ENCODE data around the gene FARSA. TPM values are rescaled to one million over a fixed set of nuclear protein-coding genes. Genes with fewer than 3 reads are reported as not detected.
"Not testable (repeated sequence)": the region's sequence is repeated elsewhere in the genome, so short reads cannot be mapped to it uniquely, and the experiment has no call there.

The FARSA gene
- total RNA-seq, 2 experiments from 2014 or later: 109 to 110 TPM

GRCh38 chr19:12912571-12912970, 20.9 kb downstream of the FARSA start:
- H3K27me3 Mint-ChIP-seq: no peaks in the 10 kb centered on the region
- H3K4me3 Mint-ChIP-seq: no peak overlapping the region
- intact Hi-C loops (cut with micrococcal nuclease): no loop called here

GRCh38 chr19:12907166-12907565, 26.3 kb downstream of the FARSA start:
- H3K27me3 Mint-ChIP-seq: no peaks in the 10 kb centered on the region
- POLR2A ChIA-PET: no interaction called here

More at GRCh38 chr19:12912571-12912970, 20.9 kb downstream of the FARSA start:
- ChIA-PET CTCF (interaction anchor here (0.7 to 2.6 kb wide), 3 partner anchors 21 to 1660 kb away, joined by 3 to 12 read pairs (median 5); partner anchors contain the start of gene GCDH), POLR2A (interaction anchor here (0.6 kb wide), 2 partner anchors 243 to 1353 kb away, joined by 3 read pairs; no protein-coding TSS in a partner anchor)
- Mint-ChIP-seq H3K4me1 (ENCODE audit: low read depth) (peaks cover 11% of the 10 kb centered on the region), H3K27ac (no peak overlapping the region), H3K36me3 (no peaks in the 10 kb centered on the region), H3K9me3 (no peaks in the 10 kb centered on the region)
- DNase-seq: no peak

GRCh38 chr19:12899891-12900518, 33.5 kb downstream of the FARSA start:
- peaks cover 4% of the 10 kb centered on the region for H3K36me3 Mint-ChIP-seq
- peak overlapping the region; percentile 35 for H3K27ac Mint-ChIP-seq
- DNase-seq: peak; percentile 41
- intact Hi-C loops (cut with micrococcal nuclease): no loop called here
- no peaks in the 10 kb centered on the region for H3K9me3 Mint-ChIP-seq
- ChIA-PET CTCF (interaction anchor here (1.5 kb wide), 1 partner anchor 143 kb away, joined by 4 read pairs; no protein-coding TSS in a partner anchor), POLR2A (interaction anchor here (1.4 kb wide), 1 partner anchor 19 kb away, joined by 3 read pairs; the partner anchor contains the start of gene SYCE2)
- H3K4me1 Mint-ChIP-seq (ENCODE audit: low read depth): peaks cover 4% of the 10 kb centered on the region
- H3K27me3 Mint-ChIP-seq: no peaks in the 10 kb centered on the region
- H3K4me3 Mint-ChIP-seq: no peak overlapping the region

More at GRCh38 chr19:12907166-12907565, 26.3 kb downstream of the FARSA start:
- H3K4me3 Mint-ChIP-seq: no peak overlapping the region
- CTCF ChIA-PET: interaction anchor here (1.3 kb wide), 1 partner anchor 58 kb away, joined by 4 read pairs; no protein-coding TSS in a partner anchor
- no peaks in the 10 kb centered on the region for H3K36me3 Mint-ChIP-seq
- H3K9me3 Mint-ChIP-seq: no peaks in the 10 kb centered on the region
- no peak overlapping the region for H3K27ac Mint-ChIP-seq
- H3K4me1 Mint-ChIP-seq (ENCODE audit: low read depth): no peaks in the 10 kb centered on the region
- intact Hi-C loops (cut with micrococcal nuclease): no loop called here
- no peak for DNase-seq

- DNase-seq: no peak
- Mint-ChIP-seq H3K4me1 (ENCODE audit: low read depth) (peaks cover 13% of the 10 kb centered on the region), H3K27me3 (no peaks in the 10 kb centered on the region), H3K9me3 (no peaks in the 10 kb centered on the region), H3K36me3 (peaks cover 12% of the 10 kb centered on the region), H3K27ac (no peak overlapping the region), H3K4me3 (no peak overlapping the region)
- CTCF ChIA-PET: no interaction called here
- intact Hi-C loops (cut with micrococcal nuclease): no loop called here
- POLR2A ChIA-PET: no interaction called here
These were observed 37.1 kb downstream of the FARSA start for GRCh38 chr19:12896460-12896859.

- Mint-ChIP-seq H3K9me3 (no peaks in the 10 kb centered on the region), H3K27ac (no peak overlapping the region), H3K27me3 (no peaks in the 10 kb centered on the region), H3K36me3 (peaks cover 12% of the 10 kb centered on the region), H3K4me1 (ENCODE audit: low read depth) (peaks cover 24% of the 10 kb centered on the region), H3K4me3 (no peak overlapping the region)
- intact Hi-C loops (cut with micrococcal nuclease): no loop called here
- DNase-seq: no peak
- ChIA-PET POLR2A (no interaction called here), CTCF (interaction anchor here (1.2 to 1.3 kb wide), 2 partner anchors 9 to 72 kb away, joined by 3 to 4 read pairs; no protein-coding TSS in a partner anchor)
These were observed 39.9 kb downstream of the FARSA start for GRCh38 chr19:12893582-12893981.

GRCh38 chr19:12891553-12892021, 41.9 kb downstream of the FARSA start:
- peaks cover 25% of the 10 kb centered on the region for H3K4me1 Mint-ChIP-seq (ENCODE audit: low read depth)
- intact Hi-C loops (cut with micrococcal nuclease): loop anchor here (1.0 kb wide), 2 partner anchors 28 to 47 kb away; partner anchors contain the start of genes CALR and SYCE2
- peak overlapping the region; percentile 99 for H3K4me3 Mint-ChIP-seq
- CTCF ChIA-PET: interaction anchor here (0.8 to 2.0 kb wide), 8 partner anchors 10 to 134 kb away, joined by 3 to 19 read pairs (median 5); partner anchors contain the start of gene DNASE2
- POLR2A ChIA-PET: interaction anchor here (0.6 to 1.1 kb wide), 7 partner anchors 10 to 732 kb away, joined by 3 to 6 read pairs (median 4); partner anchors contain the start of genes CALR, DNASE2 and TRIR
- peak overlapping the region; percentile 81 for H3K27ac Mint-ChIP-seq
- H3K36me3 Mint-ChIP-seq: peaks cover 8% of the 10 kb centered on the region
- DNase-seq: no peak
- no peaks in the 10 kb centered on the region for H3K27me3 Mint-ChIP-seq
- H3K9me3 Mint-ChIP-seq: no peaks in the 10 kb centered on the region

- Mint-ChIP-seq H3K4me1 (ENCODE audit: low read depth) (peaks cover 29% of the 10 kb centered on the region), H3K36me3 (peaks cover 8% of the 10 kb centered on the region), H3K9me3 (no peaks in the 10 kb centered on the region), H3K27me3 (no peaks in the 10 kb centered on the region), H3K27ac (peak within 1 kb of the TSS; percentile 81), H3K4me3 (peak within 1 kb of the TSS; percentile 99)
- ChIA-PET POLR2A (interaction anchor here (0.6 to 1.4 kb wide), 11 partner anchors 8 to 732 kb away, joined by 3 to 6 read pairs (median 4); partner anchors contain the start of genes CALR, DNASE2 and TRIR), CTCF (interaction anchor here (0.7 to 2.0 kb wide), 13 partner anchors 9 to 219 kb away, joined by 3 to 19 read pairs (median 4); partner anchors contain the start of genes DNASE2, SYCE2 and TRIR)
- peak; percentile 98 for DNase-seq
- intact Hi-C loops (cut with micrococcal nuclease): loop anchor here (1.0 kb wide), 2 partner anchors 28 to 47 kb away; partner anchors contain the start of genes CALR and SYCE2
These were observed 42.5 kb downstream of the FARSA start, which contains the start of gene GCDH for GRCh38 chr19:12890787-12891552. GCDH (plus strand) TSS chr19:12891160; CDS start chr19:12891305, 145 bp downstream.

GRCh38 chr19:12890299-12890786, 43.2 kb downstream of the FARSA start:
- POLR2A ChIA-PET: interaction anchor here (0.8 to 1.4 kb wide), 10 partner anchors 8 to 156 kb away, joined by 3 to 6 read pairs (median 4); partner anchors contain the start of genes CALR, DNASE2 and TRIR
- H3K27me3 Mint-ChIP-seq; H3K9me3 Mint-ChIP-seq; H3K36me3 Mint-ChIP-seq; intact Hi-C loops (cut with micrococcal nuclease); DNase-seq: not testable (repeated sequence)
- H3K27ac Mint-ChIP-seq: peak overlapping the region; percentile 80
- peaks cover 29% of the 10 kb centered on the region for H3K4me1 Mint-ChIP-seq (ENCODE audit: low read depth)
- CTCF ChIA-PET: interaction anchor here (0.7 to 2.0 kb wide), 12 partner anchors 8 to 219 kb away, joined by 3 to 19 read pairs (median 4); partner anchors contain the start of genes DNASE2, SYCE2 and TRIR
- H3K4me3 Mint-ChIP-seq: peak overlapping the region; percentile 99

GRCh38 chr19:12888006-12888603, 45.4 kb downstream of the FARSA start:
- POLR2A ChIA-PET: interaction anchor here (1.4 kb wide), 1 partner anchor 45 kb away, joined by 3 read pairs; the partner anchor contains the start of gene FARSA
- no peak overlapping the region for H3K27ac Mint-ChIP-seq
- peaks cover 35% of the 10 kb centered on the region for H3K4me1 Mint-ChIP-seq (ENCODE audit: low read depth)
- H3K27me3 Mint-ChIP-seq: no peaks in the 10 kb centered on the region
- no peak overlapping the region for H3K4me3 Mint-ChIP-seq
- H3K9me3 Mint-ChIP-seq: peaks cover 7% of the 10 kb centered on the region
- CTCF ChIA-PET: interaction anchor here (1.0 kb wide), 1 partner anchor 77 kb away, joined by 4 read pairs; no protein-coding TSS in a partner anchor
- intact Hi-C loops (cut with micrococcal nuclease): no loop called here
- no peak for DNase-seq
- H3K36me3 Mint-ChIP-seq: peaks cover 2% of the 10 kb centered on the region

GRCh38 chr19:12886969-12887747, 46.4 kb downstream of the FARSA start, which contains the start of gene KLF1:
KLF1 (minus strand) TSS chr19:12887201; CDS start chr19:12887140, 61 bp downstream.
- ChIA-PET POLR2A (interaction anchor here (1.4 kb wide), 1 partner anchor 46 kb away, joined by 3 read pairs; the partner anchor contains the start of gene FARSA), CTCF (interaction anchor here (1.0 kb wide), 1 partner anchor 45 kb away, joined by 3 read pairs; no protein-coding TSS in a partner anchor)
- Mint-ChIP-seq H3K36me3 (peaks cover 2% of the 10 kb centered on the region), H3K27ac (peak within 1 kb of the TSS; percentile 15), H3K27me3 (no peaks in the 10 kb centered on the region), H3K4me1 (ENCODE audit: low read depth) (peaks cover 36% of the 10 kb centered on the region), H3K9me3 (peaks cover 9% of the 10 kb centered on the region), H3K4me3 (peak within 1 kb of the TSS; percentile 27)
- intact Hi-C loops (cut with micrococcal nuclease): no loop called here
- DNase-seq: no peak

Measured in activated CD4-positive, alpha-beta memory T cell treated with anti-CD3 and anti-CD28 coated beads for 36 hours (primary cell).